HG03342 (cell line): ENCODE measurements around the gene HTATSF1.

ENCODE experiments used
- ATAC-seq: cut with Tn5 transposase; IDR thresholded peaks from one replicate; pipeline ENCODE4 v1.9.1; 2021; ENCODE audit warnings: mild to moderate bottlenecking, moderate library complexity; ENCODE audit not compliant: unreplicated experiment

Gene HTATSF1

GRCh38 chrX:136497556-136498052 lies at the start of gene HTATSF1:
TSS of gene HTATSF1 (plus strand) at chrX:136497592. CDS start at chrX:136497685, 93 bp downstream.
- peak; percentile 12 for ATAC-seq

GRCh38 chrX:136447968-136448367 lies 49.4 kb upstream of the HTATSF1 start:
- ATAC-seq = no peak

GRCh38 chrX:136450050-136450830 lies 47.2 kb upstream of the HTATSF1 start:
- no peak for ATAC-seq

- ATAC-seq = no peak
These were observed 44.8 kb upstream of the HTATSF1 start for GRCh38 chrX:136452614-136453013.

GRCh38 chrX:136453114-136453513 lies 44.3 kb upstream of the HTATSF1 start:
- ATAC-seq = no peak

- no peak for ATAC-seq
These were observed 43.6 kb upstream of the HTATSF1 start for GRCh38 chrX:136453771-136454170.

- no peak for ATAC-seq
These were observed 41.3 kb upstream of the HTATSF1 start for GRCh38 chrX:136456133-136456532.

- ATAC-seq = no peak
These were observed 40.0 kb upstream of the HTATSF1 start for GRCh38 chrX:136457303-136457917.

GRCh38 chrX:136464589-136464988 lies 32.8 kb upstream of the HTATSF1 start:
- no peak for ATAC-seq

- no peak for ATAC-seq
These were observed 30.1 kb upstream of the HTATSF1 start for GRCh38 chrX:136467303-136467702.

- ATAC-seq = no peak
These were observed 28.8 kb upstream of the HTATSF1 start for GRCh38 chrX:136468391-136469103.

GRCh38 chrX:136473663-136474062 lies 23.7 kb upstream of the HTATSF1 start:
- no peak for ATAC-seq

GRCh38 chrX:136475236-136475635 lies 22.2 kb upstream of the HTATSF1 start:
- ATAC-seq = no peak

- ATAC-seq = no peak
These were observed 20.9 kb upstream of the HTATSF1 start for GRCh38 chrX:136476501-136476900.

GRCh38 chrX:136477026-136477425 lies 20.4 kb upstream of the HTATSF1 start:
- no peak for ATAC-seq

- ATAC-seq = no peak
These were observed 17.0 kb upstream of the HTATSF1 start for GRCh38 chrX:136480383-136480782.

- no peak for ATAC-seq
These were observed 9.7 kb upstream of the HTATSF1 start, which contains the start of gene BRS3 for GRCh38 chrX:136487647-136488046. TSS of gene BRS3 (plus strand) at chrX:136487947. CDS start at chrX:136488115, 168 bp downstream.

- ATAC-seq = no peak
These were observed 8.7 kb upstream of the HTATSF1 start for GRCh38 chrX:136488706-136489105.

GRCh38 chrX:136491832-136492231 lies 5.6 kb upstream of the HTATSF1 start:
- no peak for ATAC-seq

GRCh38 chrX:136493011-136493410 lies 4.4 kb upstream of the HTATSF1 start:
- no peak for ATAC-seq

- no peak for ATAC-seq
These were observed 2.3 kb upstream of the HTATSF1 start for GRCh38 chrX:136495043-136495442.
